SK-N-SH (cell line): ENCODE data around the gene ARL3. TPM values are rescaled to one million over a fixed set of nuclear protein-coding genes. Genes with fewer than 3 reads are reported as not detected.
A peak's percentile ranks its signal among the peaks of the same experiment; 100 is the strongest.

ENCODE experiments used
- CTCF ChIA-PET: fragments of 300-600, 350-600 bp; formaldehyde crosslinking; extraction: SDS; loops from one replicate; lab custom pipeline; 2021; lab: Yijun Ruan, JAX
- POLR2A ChIA-PET: fragments of 350-600 bp; sonication (Branson Sonifier 250); formaldehyde crosslinking; extraction: SDS; loops from one replicate; lab custom pipeline; 2020; ENCODE audit warnings: antibody characterized with exemption, inconsistent platforms; lab: Yijun Ruan, JAX
- DNase-seq: peaks from one replicate; pipeline ENCODE4 v3.0.0; 2012
- H2AFZ ChIP-seq: fragments of 200-600 bp; sonication (generic); 2 replicates; pipeline ENCODE4 v1.8.1; 2016; ENCODE audit warnings: antibody characterized with exemption, mild to moderate bottlenecking, low read depth
- H3F3A ChIP-seq: fragments of 200-600 bp; sonication (generic); replicated peaks from 2 replicates; pipeline ENCODE3; 2016; ENCODE audit warnings: antibody characterized with exemption, mild to moderate bottlenecking; ENCODE audit not compliant: insufficient read depth
- H3K27ac ChIP-seq, 2 experiments: fragments of 200-500 bp in 1 of 2; fragments of 200-600 bp in 1 of 2; sonication (Bioruptor generic) in 1 of 2; sonication (generic), shearing (Covaris generic) in 1 of 2; 2 replicates each; pipeline versions ENCODE4 v1.5.1 to v1.6.1; 2014 to 2016; ENCODE audit warnings: low read depth in 2 of 2, inconsistent platforms in 1 of 2, low read length in 1 of 2, mild to moderate bottlenecking in 1 of 2, mixed read lengths in 1 of 2
- H3K27me3 ChIP-seq: fragments of 200-600 bp; sonication (generic), shearing (Covaris generic); 2 replicates; pipeline ENCODE4 v1.6.1; 2016; ENCODE audit warnings: mixed run types; ENCODE audit not compliant: insufficient read depth
- H3K36me3 ChIP-seq, 2 experiments: fragments of 200-500 bp in 1 of 2; fragments of 200-600 bp in 1 of 2; sonication (Bioruptor generic) in 1 of 2; sonication (generic) in 1 of 2; replicated peaks in 1 of 2; 2 replicates each; pipeline versions ENCODE3 to v1.5.1; 2014 to 2016; ENCODE audit warnings: low read length in 1 of 2, mild to moderate bottlenecking in 1 of 2; ENCODE audit not compliant: insufficient read depth in 2 of 2, control insufficient read depth in 1 of 2
- H3K4me1 ChIP-seq, 2 experiments: fragments of 200-500 bp in 1 of 2; fragments of 200-600 bp in 1 of 2; sonication (Bioruptor generic) in 1 of 2; sonication (generic), shearing (Covaris generic) in 1 of 2; 2 replicates each; pipeline versions ENCODE4 v1.5.1 to v1.6.1; 2014 to 2016; ENCODE audit warnings: low read depth in 1 of 2, low read length in 1 of 2, mixed run types in 1 of 2; ENCODE audit not compliant: insufficient read depth in 2 of 2, control insufficient read depth in 1 of 2
- H3K4me2 ChIP-seq: fragments of 200-600 bp; sonication (generic), shearing (Covaris generic); 2 replicates; pipeline ENCODE4 v1.6.1; 2017; ENCODE audit warnings: mixed run types
- H3K4me3 ChIP-seq, 2 experiments: fragments of 200-500 bp in 1 of 2; fragments of 200-600 bp in 1 of 2; sonication (Bioruptor generic) in 1 of 2; sonication (generic), shearing (Covaris generic) in 1 of 2; 2 replicates each; pipeline versions ENCODE4 v1.5.1 to v1.8.1; 2014 to 2016; ENCODE audit warnings: low read depth in 2 of 2, inconsistent platforms in 1 of 2, low read length in 1 of 2, mild to moderate bottlenecking in 1 of 2, mixed read lengths in 1 of 2, moderate library complexity in 1 of 2
- H3K79me2 ChIP-seq: fragments of 200-600 bp; sonication (generic); 2 replicates; pipeline ENCODE4 v1.8.1; 2017; ENCODE audit warnings: mild to moderate bottlenecking; ENCODE audit not compliant: insufficient read depth
- H3K9ac ChIP-seq: fragments of 200-600 bp; sonication (generic); 2 replicates; pipeline ENCODE4 v1.6.1; 2017; ENCODE audit warnings: mixed run types
- H3K9me2 ChIP-seq: fragments of 200-600 bp; sonication (generic); 2 replicates; pipeline ENCODE4 v1.6.1; 2017; ENCODE audit warnings: mixed run types
- H3K9me3 ChIP-seq: fragments of 200-600 bp; sonication (generic); 2 replicates; pipeline ENCODE4 v1.6.1; 2017; ENCODE audit warnings: mixed run types, mild to moderate bottlenecking, moderate library complexity
- H4K20me1 ChIP-seq: fragments of 200-600 bp; sonication (generic); 2 replicates; pipeline ENCODE4 v1.6.1; 2017; ENCODE audit warnings: mild to moderate bottlenecking, mixed run types; ENCODE audit not compliant: insufficient read depth
- CHD2 ChIP-seq: fragments of 150-350 bp; IDR thresholded peaks from 2 replicates; pipeline ENCODE4 v1.6.1; 2018; ENCODE audit warnings: low read length; ENCODE audit not compliant: partially characterized antibody
- ELF1 ChIP-seq: IDR thresholded peaks from 2 replicates; pipeline ENCODE4 v1.4.0; 2012
- EP300 ChIP-seq, 2 experiments: IDR thresholded peaks; 2 replicates each; pipeline versions ENCODE4 v1.4.0 to v1.6.1; 2012; ENCODE audit warnings: borderline replicate concordance in 1 of 2, low read depth in 1 of 2, low read length in 1 of 2
- EZH2phosphoT487 ChIP-seq: fragments of 200-600 bp; sonication (generic); IDR thresholded peaks from 2 replicates; pipeline ENCODE4 v1.6.1; 2017; ENCODE audit warnings: low read depth, mixed run types, mild to moderate bottlenecking, antibody characterized with exemption, moderate library complexity, borderline replicate concordance
- FOXJ3 ChIP-seq: sonication (generic); formaldehyde crosslinking; IDR thresholded peaks from 2 replicates; pipeline ENCODE4 v1.5.1; 2020; ENCODE audit warnings: mild to moderate bottlenecking, missing genetic modification reagents
- FOXM1 ChIP-seq: IDR thresholded peaks from 2 replicates; pipeline ENCODE4 v1.4.0; 2012; ENCODE audit warnings: low read depth, mild to moderate bottlenecking
- GABPA ChIP-seq: IDR thresholded peaks from 2 replicates; pipeline ENCODE4 v1.4.0; 2012; ENCODE audit warnings: low read depth, mild to moderate bottlenecking
- GATA2 ChIP-seq: sonication (generic); formaldehyde crosslinking; IDR thresholded peaks from 2 replicates; pipeline ENCODE4 v1.5.0; 2020; ENCODE audit warnings: mild to moderate bottlenecking, missing genetic modification reagents
- MAX ChIP-seq: IDR thresholded peaks from 2 replicates; pipeline ENCODE4 v1.4.0; 2012; ENCODE audit warnings: low read depth
- NFIC ChIP-seq: IDR thresholded peaks from 2 replicates; pipeline ENCODE4 v1.4.0; 2012; ENCODE audit warnings: borderline replicate concordance
- RCOR1 ChIP-seq: fragments of 150-350 bp; IDR thresholded peaks from 2 replicates; pipeline ENCODE4 v1.6.1; 2017; ENCODE audit warnings: antibody characterized with exemption, low read length
- REST ChIP-seq: IDR thresholded peaks from 2 replicates; pipeline ENCODE4 v1.6.1; 2012; ENCODE audit warnings: mild to moderate bottlenecking, low read depth, low read length, moderate library complexity
- RFX5 ChIP-seq: IDR thresholded peaks from 2 replicates; pipeline ENCODE4 v1.6.1; 2012; ENCODE audit warnings: mild to moderate bottlenecking, improper control_type of control experiment, low read length
- SIN3A ChIP-seq: IDR thresholded peaks from 2 replicates; pipeline ENCODE4 v1.6.1; 2012; ENCODE audit warnings: low read depth, mild to moderate bottlenecking, low read length, moderate library complexity, borderline replicate concordance
- TAF1 ChIP-seq: IDR thresholded peaks from 2 replicates; pipeline ENCODE4 v1.6.1; 2012; ENCODE audit warnings: low read depth, mild to moderate bottlenecking, low read length, moderate library complexity, borderline replicate concordance
- TCF12 ChIP-seq: IDR thresholded peaks from 2 replicates; pipeline ENCODE4 v1.4.0; 2012
- WGBS: methylation state at CpG from one replicate; pipeline ENCODE4 v1.1.6; 2017; ENCODE audit warnings: low lambda C conversion rate; 5-methylcytosine and 5-hydroxymethylcytosine counted together
- polyA plus RNA-seq, 3 experiments: library from polyadenylated mRNA; depleted of rRNA; stranded (reverse); fragments of >200 nt; gene quantifications; 2 replicates each; pipeline ENCODE4 v1.2.3, GENCODE V29; 2012
- TF ChIP-seq, protein P1 (sequence below): fragments of 150-350 bp; IDR thresholded peaks from 2 replicates; pipeline ENCODE4 v1.6.1; 2016; ENCODE audit warnings: mild to moderate bottlenecking, low read depth, low read length

ARL3 gene
- polyA plus RNA-seq, 1 of the 3 experiments (the other 2 are of a cell fraction), result 11.2 TPM

GRCh38 chr10:102702742-102703141 lies 11.5 kb downstream of the ARL3 start:
- 84% methylated on average over 2 of the region's 2 CpGs for WGBS
- POLR2A ChIA-PET, result no interaction called here
- no peak for DNase-seq
- H3K4me2 ChIP-seq, result no peak overlapping the region
- H3K27ac ChIP-seq, result no peak overlapping the region
- H3K4me1 ChIP-seq, result peaks cover 2 to 8% of the 10 kb centered on the region in 2 experiments; a peak in 3 of 4 replicates
- H3K9ac ChIP-seq, result no peak overlapping the region
- peaks cover 13 to 16% of the 10 kb centered on the region in 2 experiments for H3K36me3 ChIP-seq
- CTCF ChIA-PET, result interaction anchor here (0.7 to 1.6 kb wide), 2 partner anchors 9 to 119 kb away, joined by 3 to 4 read pairs; no protein-coding TSS in a partner anchor
- H3K27me3 ChIP-seq, result no peaks in the 10 kb centered on the region
- H3K9me3 ChIP-seq, result no peaks in the 10 kb centered on the region
- no peak overlapping the region for H2AFZ ChIP-seq
- no peak for TF ChIP-seq TCF12
- TF ChIP-seq EZH2phosphoT487, result no peak
- TF ChIP-seq CHD2, result no peak
- no peak overlapping the region for H3K4me3 ChIP-seq
- H4K20me1 ChIP-seq, result no peaks in the 10 kb centered on the region
- H3F3A ChIP-seq, result peaks cover 31% of the 10 kb centered on the region
- no peaks in the 10 kb centered on the region for H3K9me2 ChIP-seq
- peaks cover 38% of the 10 kb centered on the region for H3K79me2 ChIP-seq

DNA sequence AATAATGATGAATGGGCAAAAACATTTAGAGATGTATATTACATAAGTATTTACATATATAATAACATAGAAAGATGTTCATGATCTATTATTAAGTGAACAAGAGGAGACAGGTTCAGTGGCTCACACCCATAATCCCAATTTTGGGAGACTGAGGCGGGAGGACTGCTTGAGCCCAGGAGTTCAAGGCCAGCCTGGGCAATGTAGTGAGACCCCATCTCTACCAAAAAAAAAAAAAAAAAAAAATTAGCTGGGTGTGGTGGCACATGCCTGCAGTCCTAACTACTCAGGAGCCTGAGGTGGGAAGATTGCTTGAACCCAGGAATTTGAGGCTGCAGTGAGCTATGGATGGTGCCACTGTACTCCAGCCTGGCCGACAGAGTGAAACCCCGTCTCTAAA lies 12.4 kb downstream of the ARL3 start:
- ChIA-PET CTCF (no interaction called here), POLR2A (interaction anchor here (0.6 kb wide), 1 partner anchor 289 kb away, joined by 3 read pairs; no protein-coding TSS in a partner anchor)
- Histone ChIP-seq H3K9ac (no peak overlapping the region), H3K36me3 (peaks cover 18 to 22% of the 10 kb centered on the region in 2 experiments), H3F3A (peaks cover 30% of the 10 kb centered on the region), H3K79me2 (peaks cover 31% of the 10 kb centered on the region), H3K27ac (no peak overlapping the region; a peak in 1 of 4 replicates), H3K4me2 (no peak overlapping the region), H4K20me1 (no peaks in the 10 kb centered on the region), H3K9me2 (no peaks in the 10 kb centered on the region), H3K4me3 (no peak overlapping the region), H3K9me3 (no peaks in the 10 kb centered on the region), H2AFZ (no peak overlapping the region), H3K27me3 (no peaks in the 10 kb centered on the region), H3K4me1 (peaks cover 2 to 8% of the 10 kb centered on the region in 2 experiments; a peak in 3 of 4 replicates)
- no peak for TF ChIP-seq SIN3A
- WGBS, result 96% methylated on average over 3 of the region's 3 CpGs
- no peak for DNase-seq

DNA sequence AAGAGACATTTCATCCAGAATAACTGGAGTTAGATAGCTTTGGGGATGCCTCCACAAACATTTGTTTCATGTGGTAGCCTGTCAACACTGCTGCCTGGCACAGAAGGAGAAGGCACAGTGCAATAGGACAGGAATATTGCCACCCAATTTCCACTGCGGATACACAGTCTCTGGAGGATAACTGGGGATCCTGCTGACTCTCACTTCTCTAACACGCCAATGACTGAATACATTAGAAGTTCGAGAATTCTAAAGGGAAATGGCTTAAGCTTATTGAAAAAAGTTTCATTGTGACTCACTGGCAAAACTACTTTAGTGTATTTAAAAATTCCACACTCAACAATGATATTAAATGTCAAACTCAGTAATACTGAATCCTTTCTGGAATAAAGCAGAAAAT lies 12.9 kb downstream of the ARL3 start:
- Histone ChIP-seq H3K9me2 (no peaks in the 10 kb centered on the region), H3K27ac (no peak overlapping the region; a peak in 1 of 4 replicates), H2AFZ (no peak overlapping the region), H3K4me2 (0 out of 2 replicates have a peak overlapping the region, but pooled peaks have one; percentile 6), H3K36me3 (peaks cover 22 to 25% of the 10 kb centered on the region in 2 experiments), H3K9ac (no peak overlapping the region), H3F3A (peaks cover 30% of the 10 kb centered on the region), H4K20me1 (no peaks in the 10 kb centered on the region), H3K4me1 (peaks cover 2 to 8% of the 10 kb centered on the region in 2 experiments; a peak in 3 of 4 replicates), H3K27me3 (no peaks in the 10 kb centered on the region), H3K79me2 (peaks cover 25% of the 10 kb centered on the region), H3K4me3 (no peak overlapping the region), H3K9me3 (no peaks in the 10 kb centered on the region)
- no peak for DNase-seq
- TF ChIP-seq SIN3A, result no peak
- no peak for TF ChIP-seq FOXJ3 (CRISPR knock-in tag)
- no peak for TF ChIP-seq REST
- no peak for TF ChIP-seq RCOR1
- no peak for TF ChIP-seq FOXM1
- no peak for TF ChIP-seq GATA2 (CRISPR knock-in tag)
- TF ChIP-seq NFIC, result no peak
- TF ChIP-seq MAX, result no peak
- TF ChIP-seq ELF1, result no peak
- TF ChIP-seq TAF1, result no peak
- no peak for TF ChIP-seq RFX5
- TF ChIP-seq EP300 (IDR thresholded peaks at IDR 0.05; ENCODE audit: borderline replicate concordance in 1 of 2, low read depth in 1 of 2, low read length in 1 of 2), result no peak
- TF ChIP-seq, protein P1, sequence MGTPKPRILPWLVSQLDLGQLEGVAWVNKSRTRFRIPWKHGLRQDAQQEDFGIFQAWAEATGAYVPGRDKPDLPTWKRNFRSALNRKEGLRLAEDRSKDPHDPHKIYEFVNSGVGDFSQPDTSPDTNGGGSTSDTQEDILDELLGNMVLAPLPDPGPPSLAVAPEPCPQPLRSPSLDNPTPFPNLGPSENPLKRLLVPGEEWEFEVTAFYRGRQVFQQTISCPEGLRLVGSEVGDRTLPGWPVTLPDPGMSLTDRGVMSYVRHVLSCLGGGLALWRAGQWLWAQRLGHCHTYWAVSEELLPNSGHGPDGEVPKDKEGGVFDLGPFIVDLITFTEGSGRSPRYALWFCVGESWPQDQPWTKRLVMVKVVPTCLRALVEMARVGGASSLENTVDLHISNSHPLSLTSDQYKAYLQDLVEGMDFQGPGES, result no peak
- TF ChIP-seq GABPA, result no peak
- ChIA-PET CTCF (no interaction called here), POLR2A (no interaction called here)
- 79% methylated on average over 3 of the region's 3 CpGs for WGBS
